Glutamatergic neuron (in vitro differentiated cells): ENCODE data around the gene ITSN1. TPM values are rescaled to one million over a fixed set of nuclear protein-coding genes. Genes with fewer than 3 reads are reported as not detected.

Experiments
- DNase-seq: peaks from one replicate; pipeline ENCODE4 v3.0.0; 2022
- H3K27ac Mint-ChIP-seq: one replicate; pipeline ENCODE4 v1.8.0; 2020; ENCODE audit warnings: mild to moderate bottlenecking, mixed read lengths, inconsistent platforms; ENCODE audit not compliant: unreplicated experiment
- H3K27me3 Mint-ChIP-seq: one replicate; pipeline ENCODE4 v1.8.0; 2020; ENCODE audit warnings: mild to moderate bottlenecking, moderate library complexity, mixed read lengths, inconsistent platforms; ENCODE audit not compliant: unreplicated experiment
- H3K36me3 Mint-ChIP-seq: one replicate; pipeline ENCODE4 v1.8.0; 2020; ENCODE audit warnings: mild to moderate bottlenecking, mixed read lengths, inconsistent platforms; ENCODE audit not compliant: unreplicated experiment
- H3K4me1 Mint-ChIP-seq: one replicate; pipeline ENCODE4 v1.8.0; 2020; ENCODE audit warnings: mild to moderate bottlenecking, low read depth, mixed read lengths, inconsistent platforms; ENCODE audit not compliant: unreplicated experiment
- H3K4me3 Mint-ChIP-seq: one replicate; pipeline ENCODE4 v1.8.0; 2020; ENCODE audit warnings: mild to moderate bottlenecking, mixed read lengths, inconsistent platforms; ENCODE audit not compliant: unreplicated experiment
- H3K9me3 Mint-ChIP-seq: one replicate; pipeline ENCODE4 v1.8.0; 2020; ENCODE audit warnings: mild to moderate bottlenecking, moderate library complexity, mixed read lengths, inconsistent platforms; ENCODE audit not compliant: unreplicated experiment
- total RNA-seq: library from RNA; stranded (reverse); fragmentation: NEBNext Ultra II Directional; extraction: Animal tissue kit (Norgen Biotek cat#: 25700); gene quantifications from one replicate; pipeline ENCODE4 v1.2.1, GENCODE V29; 2021; ENCODE audit not compliant: unreplicated experiment
- TF ChIP-seq, protein P1 (sequence below): fragments of 200-600 bp; sonication (generic); IDR thresholded peaks from one replicate; pipeline ENCODE4 v1.5.0; 2021; ENCODE audit not compliant: partially characterized antibody, unreplicated experiment

ITSN1 gene
- total RNA-seq, 1 donor from 2014 or later = 89.1 TPM

DNA sequence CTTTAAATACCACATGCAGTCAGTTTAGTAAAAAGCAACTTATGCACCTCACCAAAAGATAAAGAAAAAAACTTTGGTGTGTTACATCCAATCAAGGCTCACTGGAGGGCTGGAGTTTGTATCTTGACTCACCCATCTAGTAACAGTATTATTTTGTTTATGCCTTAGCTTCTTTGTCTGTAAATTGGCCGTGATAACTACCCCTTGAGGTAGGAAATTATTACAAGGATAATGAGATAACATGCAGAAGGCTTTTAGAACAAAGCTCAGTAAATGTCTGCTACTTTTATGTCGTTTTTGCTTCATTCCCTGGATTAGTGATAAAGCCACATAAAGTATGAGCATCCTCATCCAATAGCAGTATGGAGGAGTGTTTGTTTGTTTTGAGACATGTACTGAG lies 178.5 kb downstream of the ITSN1 start:
- H3K4me1 Mint-ChIP-seq = no peaks in the 10 kb centered on the region
- no peaks in the 10 kb centered on the region for H3K36me3 Mint-ChIP-seq
- TF ChIP-seq, protein P1, sequence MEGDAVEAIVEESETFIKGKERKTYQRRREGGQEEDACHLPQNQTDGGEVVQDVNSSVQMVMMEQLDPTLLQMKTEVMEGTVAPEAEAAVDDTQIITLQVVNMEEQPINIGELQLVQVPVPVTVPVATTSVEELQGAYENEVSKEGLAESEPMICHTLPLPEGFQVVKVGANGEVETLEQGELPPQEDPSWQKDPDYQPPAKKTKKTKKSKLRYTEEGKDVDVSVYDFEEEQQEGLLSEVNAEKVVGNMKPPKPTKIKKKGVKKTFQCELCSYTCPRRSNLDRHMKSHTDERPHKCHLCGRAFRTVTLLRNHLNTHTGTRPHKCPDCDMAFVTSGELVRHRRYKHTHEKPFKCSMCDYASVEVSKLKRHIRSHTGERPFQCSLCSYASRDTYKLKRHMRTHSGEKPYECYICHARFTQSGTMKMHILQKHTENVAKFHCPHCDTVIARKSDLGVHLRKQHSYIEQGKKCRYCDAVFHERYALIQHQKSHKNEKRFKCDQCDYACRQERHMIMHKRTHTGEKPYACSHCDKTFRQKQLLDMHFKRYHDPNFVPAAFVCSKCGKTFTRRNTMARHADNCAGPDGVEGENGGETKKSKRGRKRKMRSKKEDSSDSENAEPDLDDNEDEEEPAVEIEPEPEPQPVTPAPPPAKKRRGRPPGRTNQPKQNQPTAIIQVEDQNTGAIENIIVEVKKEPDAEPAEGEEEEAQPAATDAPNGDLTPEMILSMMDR = no peak
- DNase-seq = no peak
- H3K27ac Mint-ChIP-seq = no peak overlapping the region
- H3K9me3 Mint-ChIP-seq = no peaks in the 10 kb centered on the region
- H3K27me3 Mint-ChIP-seq = peaks cover 3% of the 10 kb centered on the region
- H3K4me3 Mint-ChIP-seq = no peak overlapping the region

DNA sequence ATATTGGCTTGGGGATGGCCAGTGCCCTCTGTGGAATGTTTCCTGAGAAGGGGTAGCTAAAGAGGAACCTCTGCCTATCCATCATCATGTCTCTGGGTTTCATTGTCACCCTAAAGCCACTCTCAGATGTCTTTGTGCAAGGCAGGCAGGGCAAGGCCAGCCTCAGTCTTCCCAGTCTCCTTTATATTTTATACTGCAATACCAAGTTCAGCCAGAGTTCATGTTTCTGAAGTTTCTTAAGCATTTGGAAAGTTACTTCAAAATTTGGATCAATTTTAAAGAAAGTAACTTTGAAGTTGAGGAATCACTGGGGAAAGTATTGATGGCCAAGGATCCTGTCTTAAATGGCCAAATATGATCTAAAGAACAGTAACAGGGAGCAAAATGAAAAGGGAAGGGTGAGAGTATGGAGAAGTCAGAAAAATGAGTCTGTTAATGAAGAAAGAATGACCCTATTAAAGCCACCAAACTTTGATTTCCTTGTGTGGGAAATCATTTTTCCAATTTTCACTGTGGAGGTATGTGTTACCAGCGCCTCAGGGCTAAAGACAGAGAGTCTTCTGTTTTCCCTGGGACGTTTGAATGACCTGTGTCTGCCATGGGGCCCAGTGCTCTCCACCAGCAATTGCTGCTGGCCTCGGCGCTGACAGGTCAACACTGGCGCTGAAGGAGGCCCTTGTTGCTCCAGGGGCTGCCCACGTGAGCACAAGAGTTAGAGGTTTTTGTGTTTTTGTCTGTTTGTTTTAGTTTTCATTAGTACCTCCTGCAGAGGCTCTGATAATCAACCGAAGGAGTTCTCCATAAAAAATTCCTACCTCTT lies 179.4 kb downstream of the ITSN1 start:
- H3K4me1 Mint-ChIP-seq = no peaks in the 10 kb centered on the region
- DNase-seq = no peak
- H3K9me3 Mint-ChIP-seq = no peaks in the 10 kb centered on the region
- no peak overlapping the region for H3K27ac Mint-ChIP-seq
- TF ChIP-seq, protein P1 = no peak
- no peaks in the 10 kb centered on the region for H3K36me3 Mint-ChIP-seq
- peaks cover 3% of the 10 kb centered on the region for H3K27me3 Mint-ChIP-seq
- H3K4me3 Mint-ChIP-seq = no peak overlapping the region

DNA sequence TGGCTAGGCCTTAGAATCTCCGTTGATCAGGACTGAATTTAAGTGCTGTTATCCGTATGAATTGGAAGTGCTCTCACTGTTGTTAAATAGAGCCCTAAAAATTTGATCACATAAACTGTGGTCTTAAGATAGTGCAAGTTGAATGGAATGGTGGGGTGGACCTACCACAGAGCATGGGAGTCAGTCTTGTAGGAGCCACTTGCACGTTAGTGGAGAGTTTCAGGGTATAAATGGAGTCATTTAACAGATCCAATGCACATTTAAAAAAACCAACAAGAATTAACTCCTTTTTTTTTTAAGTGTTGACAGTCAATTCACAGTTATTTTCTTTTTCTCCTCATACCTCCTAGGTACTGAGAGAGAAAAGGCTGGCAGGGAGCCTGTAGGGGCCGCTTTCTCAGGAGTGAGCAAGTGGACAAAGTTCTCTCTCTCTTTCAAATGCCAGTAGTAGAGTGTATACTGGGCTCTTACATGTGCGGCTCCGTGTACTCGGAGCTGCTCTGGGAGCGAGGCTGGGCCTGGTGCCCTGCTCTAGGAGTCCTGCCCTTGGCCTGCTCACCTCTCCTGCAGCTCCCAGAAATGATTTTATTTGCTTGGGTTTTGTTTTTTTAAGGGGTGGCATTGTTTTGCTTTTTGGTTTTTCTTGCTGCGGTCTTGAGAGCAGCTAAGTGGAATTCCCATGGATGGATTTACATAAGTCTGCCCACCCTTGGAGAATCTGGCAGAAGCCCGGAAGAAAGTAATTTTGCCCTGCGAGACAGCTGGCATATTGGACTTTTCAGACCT lies 182.0 kb downstream of the ITSN1 start:
- no peak for DNase-seq
- peaks cover 2% of the 10 kb centered on the region for H3K36me3 Mint-ChIP-seq
- TF ChIP-seq, protein P1 = no peak
- no peak overlapping the region for H3K27ac Mint-ChIP-seq
- peaks cover 1% of the 10 kb centered on the region for H3K27me3 Mint-ChIP-seq
- peaks cover under 1% of the 10 kb centered on the region for H3K9me3 Mint-ChIP-seq
- no peak overlapping the region for H3K4me3 Mint-ChIP-seq
- no peaks in the 10 kb centered on the region for H3K4me1 Mint-ChIP-seq

DNA sequence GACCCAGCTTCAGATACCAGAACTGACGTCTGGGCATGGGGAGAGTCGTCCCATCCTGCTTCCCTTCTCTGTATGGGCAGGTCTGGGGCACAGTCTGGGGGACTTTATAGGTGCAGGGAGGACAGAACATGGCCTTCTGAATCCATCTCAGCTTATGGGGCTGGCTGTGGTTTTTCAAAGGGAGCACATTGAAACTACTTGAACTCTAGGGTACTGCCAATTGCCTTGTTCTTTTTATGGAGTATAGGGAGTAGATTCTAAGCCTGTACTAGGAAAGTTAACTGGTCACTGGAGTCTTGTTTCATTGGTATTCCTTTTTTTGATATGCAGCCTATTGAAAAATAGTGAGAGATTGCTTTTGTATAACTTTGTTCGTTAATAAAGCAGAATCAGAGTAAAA lies 183.1 kb downstream of the ITSN1 start:
- DNase-seq = no peak
- TF ChIP-seq, protein P1 = no peak
- Mint-ChIP-seq H3K9me3 (peaks cover 2% of the 10 kb centered on the region), H3K27ac (no peak overlapping the region), H3K4me1 (no peaks in the 10 kb centered on the region), H3K36me3 (peaks cover 9% of the 10 kb centered on the region), H3K27me3 (peaks cover 1% of the 10 kb centered on the region), H3K4me3 (no peak overlapping the region)

DNA sequence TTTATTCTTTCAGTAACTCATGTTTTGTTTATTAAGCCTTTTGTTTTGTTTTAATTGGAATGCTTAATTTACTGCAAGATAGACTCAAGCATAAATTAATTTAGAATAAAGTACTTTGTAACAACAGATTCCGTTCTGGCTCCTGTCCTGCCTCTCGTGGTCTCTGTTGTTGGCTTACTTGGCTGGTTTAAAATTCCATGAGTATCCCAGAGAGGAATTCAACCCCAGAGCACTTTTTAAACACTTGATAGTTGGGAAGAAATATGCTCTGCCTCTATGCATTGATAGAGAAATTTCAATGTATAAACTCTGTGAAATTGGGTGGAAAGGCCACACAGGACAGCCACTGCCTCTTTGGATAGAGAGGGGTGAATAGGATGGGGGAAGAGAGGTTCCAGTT lies 183.6 kb downstream of the ITSN1 start:
- no peak overlapping the region for H3K4me3 Mint-ChIP-seq
- H3K27me3 Mint-ChIP-seq = peaks cover 1% of the 10 kb centered on the region
- no peak for DNase-seq
- H3K9me3 Mint-ChIP-seq = peaks cover 2% of the 10 kb centered on the region
- H3K36me3 Mint-ChIP-seq = peaks cover 9% of the 10 kb centered on the region
- TF ChIP-seq, protein P1 = no peak
- no peaks in the 10 kb centered on the region for H3K4me1 Mint-ChIP-seq
- H3K27ac Mint-ChIP-seq = no peak overlapping the region
